Fibroblast of lung (primary cell): ENCODE measurements around the gene SETDB2.

Experiments
- CTCF ChIP-seq, 2 donors: IDR thresholded peaks in 1 of 2; conservative IDR thresholded peaks in 1 of 2; 1 replicate in 1 of 2; 2 replicates in 1 of 2; pipeline ENCODE4 v1.5.1; 2011 to 2012; ENCODE audit warnings: low read length in 2 of 2, control low read depth in 1 of 2, inconsistent platforms in 1 of 2, low read depth in 1 of 2, mild to moderate bottlenecking in 1 of 2
- EZH2 ChIP-seq: IDR thresholded peaks from 2 replicates; pipeline ENCODE4 v1.5.1; 2012; ENCODE audit warnings: low read length, control low read depth, mild to moderate bottlenecking; ENCODE audit errors: missing control alignments

GRCh38 chr13:49497272-49497671 lies 53.2 kb downstream of the SETDB2 start:
- TF ChIP-seq CTCF (conservative IDR thresholded peaks at IDR 0.05 in 1 of 2, IDR thresholded peaks at IDR 0.05 in 1 of 2; ENCODE audit: low read depth in 1 of 2, low read length in 2 of 2) (no peak), EZH2 (no peak)
